Tibial nerve (tissue), 4 donors: ENCODE data around the gene LYPLAL1.

Experiments used
- CTCF ChIP-seq, 5 experiments: fragments of 200-600 bp in 3 of 5; fragments of 450-650 bp in 2 of 5; sonication (generic) in 3 of 5; IDR thresholded peaks; one replicate each; pipeline ENCODE4 v1.5.1; 2016 to 2019; ENCODE audit warnings: antibody characterized with exemption in 5 of 5, mild to moderate bottlenecking in 3 of 5, moderate library complexity in 2 of 5
- EP300 ChIP-seq, 2 donors: sonication (generic); formaldehyde crosslinking; IDR thresholded peaks; one replicate each; pipeline ENCODE4 v1.6.1; 2017; ENCODE audit warnings: antibody characterized with exemption in 2 of 2, mild to moderate bottlenecking in 1 of 2
- POLR2A ChIP-seq, 2 donors: fragments of 450-650 bp; IDR thresholded peaks; one replicate each; pipeline ENCODE4 v1.6.1; 2017; ENCODE audit warnings: antibody characterized with exemption in 2 of 2, mild to moderate bottlenecking in 2 of 2, moderate library complexity in 2 of 2

GRCh38 chr1:219138747-219139146 is 34.9 kb upstream of the LYPLAL1 start:
- TF ChIP-seq POLR2A (IDR thresholded peaks at IDR 0.05): no peak
- TF ChIP-seq CTCF (IDR thresholded peaks at IDR 0.05): no peak
- TF ChIP-seq EP300 (IDR thresholded peaks at IDR 0.05): no peak
